Heart right ventricle (tissue), 16 donors: ENCODE data around the gene CEP350. TPM values are rescaled to one million over a fixed set of nuclear protein-coding genes. Genes with fewer than 3 reads are reported as not detected.

Experiments
- ATAC-seq, 8 donors: fragments of 200-7000 bp; cut with Tn5 transposase; one replicate each; pipeline ENCODE4 v1.9.1; 2020; ENCODE audit warnings: mild to moderate bottlenecking in 8 of 8, moderate library complexity in 8 of 8, moderate number of reproducible peaks in 1 of 8
- DNase-seq, 2 donors: peaks; one replicate each; pipeline ENCODE4 v3.0.0-alpha.2; 2020
- H3K27ac ChIP-seq, 10 donors: fragments of 200-600 bp; sonication (generic) in 2 of 10; one replicate each; pipeline versions ENCODE4 v1.5.0 to v1.8.0; 2020 to 2022; ENCODE audit warnings: mild to moderate bottlenecking in 3 of 10
- H3K27me3 ChIP-seq, 7 donors: fragments of 200-600 bp; one replicate each; pipeline ENCODE4 v1.8.0; 2021 to 2022; ENCODE audit warnings: mild to moderate bottlenecking in 2 of 7
- H3K36me3 ChIP-seq, 9 donors: fragments of 200-600 bp; sonication (generic) in 1 of 9; one replicate each; pipeline versions ENCODE4 v1.5.0 to v1.8.0; 2020 to 2022; ENCODE audit warnings: mild to moderate bottlenecking in 2 of 9
- H3K4me1 ChIP-seq, 9 donors: fragments of 200-600 bp; sonication (generic) in 1 of 9; one replicate each; pipeline versions ENCODE4 v1.5.0 to v1.8.0; 2020 to 2022; ENCODE audit warnings: mild to moderate bottlenecking in 4 of 9
- H3K4me3 ChIP-seq, 10 donors: fragments of 200-600 bp; sonication (generic) in 2 of 10; one replicate each; pipeline versions ENCODE4 v1.5.0 to v1.8.0; 2020 to 2022; ENCODE audit warnings: mild to moderate bottlenecking in 7 of 10, moderate library complexity in 2 of 10
- H3K9me3 ChIP-seq, 11 donors: fragments of 200-600 bp in 10 of 11; sonication (generic) in 2 of 11; one replicate each; pipeline versions ENCODE4 v1.5.0 to v1.8.0; 2013 to 2022; ENCODE audit warnings: mild to moderate bottlenecking in 2 of 11, control low read depth in 1 of 11, moderate library complexity in 1 of 11
- CTCF ChIP-seq, 9 donors: fragments of 200-600 bp; sonication (generic) in 2 of 9; IDR thresholded peaks; one replicate each; pipeline versions ENCODE4 v1.5.0 to v1.8.0; 2021 to 2022; ENCODE audit warnings: antibody characterized with exemption in 9 of 9, mild to moderate bottlenecking in 5 of 9, moderate library complexity in 1 of 9
- WGBS, 2 donors: extraction: QIAGEN DNeasy Blood & Tissue Kit; methylation state at CpG; one replicate each; pipeline ENCODE4 v1.1.7; 2013; ENCODE audit warnings: inconsistent platforms in 1 of 2; 5-methylcytosine and 5-hydroxymethylcytosine counted together
- intact Hi-C, 10 donors: fragments of 100-400 bp; cut with DNase I; formaldehyde crosslinking; loops; one replicate each; pipeline versions ENCODE4 v1.11.1 to v1.14.2; 2022
- long read RNA-seq, 3 donors: library from polyadenylated mRNA; unstranded; transcript quantifications; one replicate each; pipeline ENCODE4 v2.0.0, GENCODE V29; 2020 to 2021
- polyA plus RNA-seq, 2 donors: library from polyadenylated mRNA; stranded (reverse); fragments of 200-250 nt; gene quantifications; one replicate each; pipeline ENCODE4 v1.2.3, GENCODE V29; 2013
- total RNA-seq, 10 donors: library from RNA; stranded (reverse); fragmentation: NEBNext Ultra II Directional in 3 of 10; extraction: Animal tissue kit (Norgen Biotek cat#: 25700) in 3 of 10; gene quantifications; one replicate each; pipeline versions ENCODE4 v1.2.1 to v1.2.4, GENCODE V29; 2021 to 2023
- donor health status: Arrhythmogenic right ventricular cardiomyopathy.
- donor health status: ischemic (EF 13 %, LVEDD 7.1; RV severe dilation, severe dysfunction).
- donor health status: healthy with polysubstance abuse.
- donor health status: DM: no; HTN: yes; CAD: no.
- donor health status: DM: no; HTN: no; CAD: no.
- donor health status: ischemic (EF 25% LVEDD 6.9; RV normal size, moderate dysfunction).
- donor health status: ischemic (EF 25% LVEDD 5.7; RV mildly dilated, moderate dysfunction).
- donor health status: healthy.
- donor health status: DM: yes; HTN: yes; CAD: no.
- donor health status: Ischemic cardiomyopathy.
- donor health status: ischemic (EF 35%, LVEDD 5.7; RV mildly dilated, moderate dysfunction).
- donor health status: nonischemic (EF 11% LVEDD 7.7; RV severe dilation, severe dysfunction).
- donor health status: DM: yes; HTN: yes; CAD: no.
- donor health status: PGD.
- donor health status: ischemic (EF 29% LVEDD 5.4; RV normal size, mild dysfunction).
- donor health status: nonischemic (EF 23%, LVEDD 6.1; RV moderate dilation, normal function).

The CEP350 gene, protein sequence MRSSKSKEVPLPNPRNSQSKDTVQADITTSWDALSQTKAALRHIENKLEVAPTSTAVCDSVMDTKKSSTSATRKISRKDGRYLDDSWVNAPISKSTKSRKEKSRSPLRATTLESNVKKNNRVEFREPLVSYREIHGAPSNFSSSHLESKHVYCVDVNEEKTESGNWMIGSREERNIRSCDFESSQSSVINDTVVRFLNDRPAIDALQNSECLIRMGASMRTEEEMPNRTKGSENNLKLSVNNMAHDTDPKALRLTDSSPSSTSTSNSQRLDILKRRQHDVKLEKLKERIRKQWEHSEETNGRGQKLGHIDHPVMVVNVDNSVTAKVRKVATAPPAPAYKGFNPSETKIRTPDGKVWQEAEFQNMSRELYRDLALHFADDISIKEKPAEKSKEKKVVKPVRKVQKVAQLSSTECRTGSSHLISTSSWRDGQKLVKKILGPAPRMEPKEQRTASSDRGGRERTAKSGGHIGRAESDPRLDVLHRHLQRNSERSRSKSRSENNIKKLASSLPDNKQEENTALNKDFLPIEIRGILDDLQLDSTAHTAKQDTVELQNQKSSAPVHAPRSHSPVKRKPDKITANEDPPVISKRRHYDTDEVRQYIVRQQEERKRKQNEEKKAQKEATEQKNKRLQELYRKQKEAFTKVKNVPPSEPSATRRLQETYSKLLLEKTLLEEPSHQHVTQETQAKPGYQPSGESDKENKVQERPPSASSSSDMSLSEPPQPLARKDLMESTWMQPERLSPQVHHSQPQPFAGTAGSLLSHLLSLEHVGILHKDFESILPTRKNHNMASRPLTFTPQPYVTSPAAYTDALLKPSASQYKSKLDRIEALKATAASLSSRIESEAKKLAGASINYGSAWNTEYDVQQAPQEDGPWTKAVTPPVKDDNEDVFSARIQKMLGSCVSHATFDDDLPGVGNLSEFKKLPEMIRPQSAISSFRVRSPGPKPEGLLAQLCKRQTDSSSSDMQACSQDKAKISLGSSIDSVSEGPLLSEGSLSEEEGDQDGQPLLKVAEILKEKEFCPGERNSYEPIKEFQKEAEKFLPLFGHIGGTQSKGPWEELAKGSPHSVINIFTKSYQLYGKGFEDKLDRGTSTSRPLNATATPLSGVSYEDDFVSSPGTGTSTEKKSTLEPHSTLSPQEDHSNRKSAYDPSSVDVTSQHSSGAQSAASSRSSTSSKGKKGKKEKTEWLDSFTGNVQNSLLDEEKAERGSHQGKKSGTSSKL (N-terminal part only)
- total RNA-seq: 10 to 100 TPM; 23.2 to 46.3 (median 39.0) TPM
- 1 to 10 TPM; 3.7 to 9.0 TPM for polyA plus RNA-seq
- long read RNA-seq, donor 1, partial matches to known transcripts: 6 of 16 reads
- long read RNA-seq, donor 1, other reads (novel, unspliced or antisense): 10 of 16 reads
- long read RNA-seq, donor 2, partial matches to known transcripts: 3 of 14 reads
- long read RNA-seq, donor 2, other reads (novel, unspliced or antisense): 11 of 14 reads
- long read RNA-seq, donor 3, partial matches to known transcripts: 12 of 20 reads
- long read RNA-seq, donor 3, other reads (novel, unspliced or antisense): 8 of 20 reads

- H3K36me3 ChIP-seq: no peaks in the 10 kb centered on the region
- H3K4me1 ChIP-seq: peaks cover 8 to 62% (median 34%) of the 10 kb centered on the region in 9 donors
- TF ChIP-seq CTCF (IDR thresholded peaks at IDR 0.05): no peak
- intact Hi-C loops: loop anchor here in 6 of 10 donors (1.0 to 10.0 kb wide), 5 partner anchors 72 to 200 kb away; partner anchors contain the start of genes TOR1AIP1 (in 5 of the 6) and QSOX1 (in 1 of the 6)
- H3K27ac ChIP-seq: peak within 1 kb of the TSS; percentile 93 to 99 (median 96)
- no peaks in the 10 kb centered on the region for H3K27me3 ChIP-seq
- H3K4me3 ChIP-seq: peak within 1 kb of the TSS; percentile 72 to 99 (median 96)
- 0% methylated on average over 72 of the region's 72 CpGs for WGBS, 2 donors
- peak; percentile 98 to 99 for DNase-seq
- ATAC-seq: peak; percentile 98 to 99 (median 99)
- no peaks in the 10 kb centered on the region for H3K9me3 ChIP-seq
Observed at GRCh38 chr1:179954493-179955286, at the start of gene CEP350. Gene CEP350, plus strand, starts transcription at chr1:179954810. Its CDS starts 31,372 bp downstream, at chr1:179986182.

GRCh38 chr1:179910934-179911333, 43.7 kb upstream of the CEP350 start:
- no peaks in the 10 kb centered on the region for H3K27me3 ChIP-seq
- no peak overlapping the region for H3K27ac ChIP-seq
- TF ChIP-seq CTCF (IDR thresholded peaks at IDR 0.05): no peak
- H3K9me3 ChIP-seq: no peaks in the 10 kb centered on the region
- WGBS, 2 donors: 68% methylated on average over 1 of the region's 1 CpG
- DNase-seq: no peak
- intact Hi-C loops: loop anchor here in 2 of 10 donors (10.0 kb wide), 2 partner anchors 144 to 154 kb away; no protein-coding TSS in a partner anchor
- peaks cover 0 to 3% (median 0%) of the 10 kb centered on the region in 9 donors for H3K4me1 ChIP-seq
- H3K4me3 ChIP-seq: no peak overlapping the region
- H3K36me3 ChIP-seq: peaks cover 0 to 99% (median 71%) of the 10 kb centered on the region in 9 donors
- ATAC-seq: no peak

- peaks cover 0 to 100% (median 71%) of the 10 kb centered on the region in 9 donors for H3K36me3 ChIP-seq
- ATAC-seq: no peak
- intact Hi-C loops: loop anchor here in 2 of 10 donors (10.0 kb wide), 2 partner anchors 143 to 153 kb away; no protein-coding TSS in a partner anchor
- H3K4me1 ChIP-seq: peaks cover 0 to 3% (median 0%) of the 10 kb centered on the region in 9 donors
- H3K9me3 ChIP-seq: no peaks in the 10 kb centered on the region
- no peak for DNase-seq
- H3K4me3 ChIP-seq: no peak overlapping the region
- TF ChIP-seq CTCF (IDR thresholded peaks at IDR 0.05): no peak
- no peaks in the 10 kb centered on the region for H3K27me3 ChIP-seq
- H3K27ac ChIP-seq: no peak overlapping the region
- 99 to 100% methylated on average over 3 of the region's 3 CpGs for WGBS, 2 donors
Observed at GRCh38 chr1:179911812-179912211, 42.8 kb upstream of the CEP350 start.
